Right cardiac atrium (tissue), 5 donors: ENCODE results near the gene FUCA2. TPM values are rescaled to one million over a fixed set of nuclear protein-coding genes. Genes with fewer than 3 reads are reported as not detected.

Experiments used
- ATAC-seq, 2 donors: fragments of 200-7000 bp; cut with Tn5 transposase; one replicate each; pipeline versions ENCODE4 v1.8.0 to v1.9.1; 2020; ENCODE audit warnings: moderate library complexity in 2 of 2, mild to moderate bottlenecking in 1 of 2
- DNase-seq, 3 donors: peaks; one replicate each; pipeline ENCODE4 v3.0.0-alpha.2; 2020
- H3K27ac ChIP-seq: one replicate; pipeline ENCODE4 v1.5.1; 2013; ENCODE audit warnings: mild to moderate bottlenecking, low read length, control low read depth, moderate library complexity
- H3K27me3 ChIP-seq: one replicate; pipeline ENCODE4 v1.6.1; 2013; ENCODE audit not compliant: control insufficient read depth, insufficient read depth
- H3K4me1 ChIP-seq: one replicate; pipeline ENCODE4 v1.6.1; 2013; ENCODE audit warnings: low read length; ENCODE audit not compliant: control insufficient read depth, insufficient read depth
- H3K4me3 ChIP-seq: one replicate; pipeline ENCODE4 v1.5.1; 2013; ENCODE audit warnings: low read length, control low read depth
- H3K9me3 ChIP-seq: one replicate; pipeline ENCODE4 v1.6.1; 2013; ENCODE audit warnings: low read length; ENCODE audit not compliant: control insufficient read depth
- WGBS: extraction: QIAGEN DNeasy Blood & Tissue Kit; methylation state at CpG from one replicate; pipeline ENCODE4 v1.1.7; 2013; 5-methylcytosine and 5-hydroxymethylcytosine counted together
- intact Hi-C, 4 donors: fragments of 100-400 bp; cut with DNase I; formaldehyde crosslinking; loops; one replicate each; pipeline versions ENCODE4 v1.11.0 to v1.14.0; 2022 to 2023
- polyA plus RNA-seq: library from polyadenylated mRNA; stranded (reverse); fragments of 200-250 nt; gene quantifications from one replicate; pipeline ENCODE4 v1.2.3, GENCODE V29; 2013
- total RNA-seq, 4 donors: library from RNA; stranded (reverse); fragmentation: NEBNext Ultra II Directional; extraction: Animal tissue kit (Norgen Biotek cat#: 25700); gene quantifications; one replicate each; pipeline ENCODE4 v1.2.1, GENCODE V29; 2021
- donor health status: healthy with polysubstance abuse.
- donor health status: DM: no; HTN: yes; CAD: no.
- donor health status: DM: no; HTN: no; CAD: no.
- donor health status: DM: no; HTN: yes; CAD: no; lungs with severe emphysema.
- donor health status: DM: yes; HTN: yes; CAD: no.

FUCA2 gene
- total and polyA plus RNA-seq, 5 donors, result 25.1 to 44.0 (median 38.6) TPM

DNA sequence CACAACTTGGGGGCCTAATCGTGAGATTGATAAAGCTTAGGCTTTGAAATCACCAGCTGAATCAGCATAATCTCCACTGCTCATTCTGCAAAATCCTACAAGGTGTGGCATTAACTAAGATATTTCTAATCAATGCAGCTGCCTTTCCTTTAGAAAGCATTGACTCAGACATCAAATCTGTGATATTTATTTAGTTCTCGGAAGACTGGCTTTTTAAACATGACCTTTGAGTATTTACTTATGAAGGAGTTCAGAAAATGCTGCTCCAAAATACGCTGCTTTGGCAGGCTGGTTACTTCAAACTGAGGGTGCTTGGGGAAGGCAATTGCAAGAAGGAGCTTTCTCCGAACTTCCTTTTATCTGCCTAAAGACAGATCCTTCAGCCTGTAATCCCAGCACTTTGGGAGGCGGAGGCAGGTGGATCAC is 23.7 kb upstream of the FUCA2 start:
- Histone ChIP-seq H3K27ac (no peak overlapping the region), H3K4me1 (no peaks in the 10 kb centered on the region), H3K27me3 (no peaks in the 10 kb centered on the region), H3K9me3 (no peaks in the 10 kb centered on the region), H3K4me3 (no peak overlapping the region)
- intact Hi-C loops, result no loop called here
- ATAC-seq, result no peak
- no peak for DNase-seq
- WGBS, result 87% methylated on average over 5 of the region's 5 CpGs

DNA sequence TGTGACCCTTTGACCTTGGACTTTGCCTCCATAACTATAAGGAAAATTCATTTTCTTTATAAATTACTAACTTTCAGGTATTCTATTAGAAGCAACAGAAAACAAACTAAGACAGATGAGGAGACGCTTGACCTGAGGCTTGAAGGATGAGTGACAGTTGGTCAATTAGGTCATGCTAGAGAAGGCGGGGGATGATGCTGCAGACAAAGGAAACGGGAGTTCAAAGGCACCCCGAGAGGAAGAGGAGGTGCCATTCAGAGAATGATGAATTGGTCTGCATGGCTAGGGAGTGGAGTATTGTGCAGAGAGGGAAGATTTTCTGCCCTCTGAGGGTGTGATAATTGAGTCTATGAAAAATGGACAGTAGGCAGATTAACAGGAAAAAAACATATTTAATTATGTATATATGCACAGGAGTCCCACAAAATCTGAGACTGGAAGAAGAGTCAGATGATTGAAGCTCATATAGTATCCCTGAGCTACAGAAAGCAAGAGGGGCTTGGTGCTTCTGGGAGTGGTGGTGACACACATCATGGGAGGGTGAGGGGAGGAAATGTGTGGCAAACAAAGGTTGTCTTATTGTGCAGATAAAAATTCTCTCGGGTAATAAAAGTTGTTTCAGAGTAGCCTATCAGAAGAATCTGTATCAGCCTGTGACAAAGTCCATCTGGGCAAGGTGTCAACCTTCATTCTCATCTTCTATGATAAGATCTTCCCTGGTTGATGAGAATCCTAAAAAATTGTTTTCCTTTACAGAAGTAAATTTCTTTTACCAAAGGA is 20.4 kb upstream of the FUCA2 start:
- Histone ChIP-seq H3K27ac (no peak overlapping the region), H3K27me3 (no peaks in the 10 kb centered on the region), H3K4me1 (no peaks in the 10 kb centered on the region), H3K9me3 (no peaks in the 10 kb centered on the region), H3K4me3 (no peak overlapping the region)
- intact Hi-C loops, result no loop called here
- 53% methylated on average over 5 of the region's 5 CpGs for WGBS
- ATAC-seq (no peak), DNase-seq (no peak)

DNA sequence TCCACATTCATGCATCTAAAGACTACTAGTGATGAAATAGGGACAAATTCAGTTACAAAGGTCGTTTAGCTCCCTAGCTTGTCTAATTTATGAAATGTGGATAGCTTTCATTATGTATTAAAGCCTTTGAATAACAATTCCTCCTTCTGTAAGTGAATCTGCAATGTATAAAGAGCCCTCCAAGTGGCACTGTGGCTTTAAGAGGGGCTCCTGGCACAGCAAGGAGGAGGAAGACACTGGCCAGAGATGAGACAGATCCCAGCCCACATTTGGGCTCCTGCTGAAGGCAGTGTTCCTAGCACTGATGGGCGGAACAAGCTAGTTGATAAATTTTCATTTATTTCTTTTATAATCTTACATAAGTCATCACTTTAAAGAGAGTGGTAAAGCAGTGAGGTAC is 17.6 kb upstream of the FUCA2 start:
- Histone ChIP-seq H3K4me3 (no peak overlapping the region), H3K9me3 (no peaks in the 10 kb centered on the region), H3K4me1 (no peaks in the 10 kb centered on the region), H3K27ac (no peak overlapping the region), H3K27me3 (no peaks in the 10 kb centered on the region)
- intact Hi-C loops, result no loop called here
- 50% methylated on average over 2 of the region's 2 CpGs for WGBS
- DNase-seq, result no peak
- ATAC-seq, result peak in 1 of 2 donors; percentile 36

- DNase-seq, result no peak
- no peak for ATAC-seq
- WGBS, result 71% methylated on average over 7 of the region's 7 CpGs
- no peak overlapping the region for H3K27ac ChIP-seq
- no peak overlapping the region for H3K4me3 ChIP-seq
- intact Hi-C loops, result no loop called here
- H3K9me3 ChIP-seq, result no peaks in the 10 kb centered on the region
- no peaks in the 10 kb centered on the region for H3K27me3 ChIP-seq
- no peaks in the 10 kb centered on the region for H3K4me1 ChIP-seq
Measured at GRCh38 chr6:143528164-143528811, 16.8 kb upstream of the FUCA2 start.

- DNase-seq (no peak), ATAC-seq (no peak)
- Histone ChIP-seq H3K4me1 (no peaks in the 10 kb centered on the region), H3K4me3 (no peak overlapping the region), H3K9me3 (no peaks in the 10 kb centered on the region), H3K27ac (no peak overlapping the region), H3K27me3 (no peaks in the 10 kb centered on the region)
- intact Hi-C loops, result no loop called here
- 91% methylated on average over 1 of the region's 1 CpG for WGBS
Measured at GRCh38 chr6:143527677-143528076, 16.2 kb upstream of the FUCA2 start.

DNA sequence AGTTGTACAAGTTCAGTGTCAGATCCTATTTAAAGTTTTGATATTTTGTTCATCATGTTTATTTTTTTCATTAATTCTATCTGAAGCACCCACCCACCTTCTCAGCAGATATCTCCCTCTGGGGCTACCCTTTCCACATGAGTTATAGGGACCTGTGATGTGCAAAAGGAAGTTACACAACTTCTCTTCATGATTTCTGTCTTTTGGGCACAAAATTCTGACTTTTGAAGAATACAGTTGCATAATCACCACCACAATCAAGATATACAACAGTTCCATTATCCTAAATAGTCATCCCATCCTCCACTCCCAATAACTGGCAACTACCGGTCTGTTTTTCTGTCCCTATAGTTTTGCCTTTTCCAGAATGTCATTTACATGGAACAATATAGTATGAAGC is 13.8 kb upstream of the FUCA2 start:
- 81% methylated on average over 1 of the region's 1 CpG for WGBS
- H3K27me3 ChIP-seq, result no peaks in the 10 kb centered on the region
- H3K27ac ChIP-seq, result no peak overlapping the region
- H3K4me3 ChIP-seq, result no peak overlapping the region
- H3K9me3 ChIP-seq, result no peaks in the 10 kb centered on the region
- no peak for DNase-seq
- intact Hi-C loops, result no loop called here
- no peak for ATAC-seq
- no peaks in the 10 kb centered on the region for H3K4me1 ChIP-seq

GRCh38 chr6:143522039-143522600 is 10.6 kb upstream of the FUCA2 start:
- no peaks in the 10 kb centered on the region for H3K27me3 ChIP-seq
- whole genome bisulfite sequencing, result 90% methylated on average over 8 of the region's 8 CpGs
- DNase-seq (no peak), ATAC-seq (no peak)
- no peaks in the 10 kb centered on the region for H3K4me1 ChIP-seq
- H3K9me3 ChIP-seq, result no peaks in the 10 kb centered on the region
- no peak overlapping the region for H3K27ac ChIP-seq
- H3K4me3 ChIP-seq, result no peak overlapping the region
- intact Hi-C loops, result no loop called here

DNA sequence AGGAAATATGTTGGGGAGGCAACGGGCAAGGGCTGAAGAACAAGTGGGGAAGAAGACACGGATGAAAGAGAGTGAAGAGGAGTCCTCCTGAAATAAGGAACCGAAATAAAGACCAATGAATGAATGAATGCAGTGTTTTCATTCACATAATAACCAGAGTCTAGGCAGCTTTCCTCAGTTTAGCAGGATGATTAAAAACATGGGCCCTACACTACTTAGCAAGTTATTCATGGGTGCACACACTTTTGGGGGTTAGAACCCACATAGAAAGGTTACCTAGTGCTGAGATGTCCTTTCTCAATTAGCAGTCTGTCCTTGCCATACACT is 5.9 kb upstream of the FUCA2 start:
- no peak overlapping the region for H3K27ac ChIP-seq

GRCh38 chr6:143516690-143517446 is 5.3 kb upstream of the FUCA2 start:
- ATAC-seq (no peak), DNase-seq (no peak)
- Histone ChIP-seq H3K4me3 (no peak overlapping the region), H3K27ac (no peak overlapping the region), H3K27me3 (no peaks in the 10 kb centered on the region), H3K9me3 (no peaks in the 10 kb centered on the region), H3K4me1 (peaks cover 3% of the 10 kb centered on the region)
- 80% methylated on average over 2 of the region's 2 CpGs for WGBS
- intact Hi-C loops, result no loop called here

More for the DNA sequence above, 5.9 kb upstream of the FUCA2 start:
- 74% methylated on average over 3 of the region's 3 CpGs for WGBS
- Histone ChIP-seq H3K4me1 (peaks cover 3% of the 10 kb centered on the region), H3K9me3 (no peaks in the 10 kb centered on the region), H3K4me3 (no peak overlapping the region), H3K27me3 (no peaks in the 10 kb centered on the region)
- no peak for ATAC-seq
- intact Hi-C loops, result no loop called here
- no peak for DNase-seq

GRCh38 chr6:143515766-143516355 is 4.3 kb upstream of the FUCA2 start:
- Histone ChIP-seq H3K9me3 (no peaks in the 10 kb centered on the region), H3K4me3 (no peak overlapping the region), H3K27ac (peak overlapping the region; percentile 9), H3K27me3 (no peaks in the 10 kb centered on the region), H3K4me1 (peaks cover 5% of the 10 kb centered on the region)
- intact Hi-C loops, result no loop called here
- ATAC-seq, result no peak
- 76% methylated on average over 7 of the region's 7 CpGs for WGBS
- DNase-seq, result peak in 1 of 3 donors; percentile 37
